ENCODE measurements around the gene GPR15LG.

GPR15LG gene

GRCh38 chr10:84195044-84195830, 21.6 kb downstream of the GPR15LG start:
- Mint-ChIP-seq H3K9me3 (ENCODE audit: low read depth) (no peaks in the 10 kb centered on the region), H3K4me3 (peak overlapping the region; percentile 69), H3K27me3 (peaks cover 7% of the 10 kb centered on the region), H3K27ac (no peak overlapping the region), H3K4me1 (ENCODE audit: low read depth) (peaks cover 22% of the 10 kb centered on the region), H3K36me3 (no peaks in the 10 kb centered on the region)

GRCh38 chr10:84196083-84196482, 22.5 kb downstream of the GPR15LG start:
- no peaks in the 10 kb centered on the region for H3K9me3 Mint-ChIP-seq (ENCODE audit: low read depth)
- H3K27ac Mint-ChIP-seq, result no peak overlapping the region
- peaks cover 13% of the 10 kb centered on the region for H3K4me1 Mint-ChIP-seq (ENCODE audit: low read depth)
- no peak overlapping the region for H3K4me3 Mint-ChIP-seq
- peaks cover 7% of the 10 kb centered on the region for H3K27me3 Mint-ChIP-seq
- H3K36me3 Mint-ChIP-seq, result no peaks in the 10 kb centered on the region

- H3K27me3 Mint-ChIP-seq, result peaks cover 7% of the 10 kb centered on the region
- H3K4me3 Mint-ChIP-seq, result no peak overlapping the region
- H3K9me3 Mint-ChIP-seq (ENCODE audit: low read depth), result no peaks in the 10 kb centered on the region
- no peaks in the 10 kb centered on the region for H3K36me3 Mint-ChIP-seq
- peaks cover 8% of the 10 kb centered on the region for H3K4me1 Mint-ChIP-seq (ENCODE audit: low read depth)
- no peak overlapping the region for H3K27ac Mint-ChIP-seq
These were observed 23.3 kb downstream of the GPR15LG start for GRCh38 chr10:84196941-84197340.

GRCh38 chr10:84197643-84198042, 24.0 kb downstream of the GPR15LG start:
- Mint-ChIP-seq H3K4me1 (ENCODE audit: low read depth) (peaks cover 6% of the 10 kb centered on the region), H3K27me3 (peaks cover 7% of the 10 kb centered on the region), H3K4me3 (no peak overlapping the region), H3K36me3 (no peaks in the 10 kb centered on the region), H3K27ac (no peak overlapping the region), H3K9me3 (ENCODE audit: low read depth) (no peaks in the 10 kb centered on the region)

- Mint-ChIP-seq H3K4me1 (ENCODE audit: low read depth) (peaks cover 6% of the 10 kb centered on the region), H3K36me3 (no peaks in the 10 kb centered on the region), H3K27ac (no peak overlapping the region), H3K9me3 (ENCODE audit: low read depth) (no peaks in the 10 kb centered on the region), H3K4me3 (no peak overlapping the region), H3K27me3 (peaks cover 7% of the 10 kb centered on the region)
These were observed 24.8 kb downstream of the GPR15LG start for GRCh38 chr10:84198206-84198915.

- Mint-ChIP-seq H3K9me3 (ENCODE audit: low read depth) (no peaks in the 10 kb centered on the region), H3K27me3 (peaks cover 3% of the 10 kb centered on the region), H3K27ac (no peak overlapping the region), H3K4me1 (ENCODE audit: low read depth) (peaks cover under 1% of the 10 kb centered on the region), H3K36me3 (no peaks in the 10 kb centered on the region), H3K4me3 (no peak overlapping the region)
These were observed 27.1 kb downstream of the GPR15LG start for GRCh38 chr10:84200537-84201243.

- H3K27me3 Mint-ChIP-seq, result no peaks in the 10 kb centered on the region
- H3K27ac Mint-ChIP-seq, result no peak overlapping the region
- no peaks in the 10 kb centered on the region for H3K4me1 Mint-ChIP-seq (ENCODE audit: low read depth)
- no peaks in the 10 kb centered on the region for H3K36me3 Mint-ChIP-seq
- no peaks in the 10 kb centered on the region for H3K9me3 Mint-ChIP-seq (ENCODE audit: low read depth)
- no peak overlapping the region for H3K4me3 Mint-ChIP-seq
These were observed 27.6 kb downstream of the GPR15LG start for GRCh38 chr10:84201244-84201606.

- no peak overlapping the region for H3K27ac Mint-ChIP-seq
- H3K36me3 Mint-ChIP-seq, result no peaks in the 10 kb centered on the region
- H3K27me3 Mint-ChIP-seq, result peaks cover under 1% of the 10 kb centered on the region
- no peaks in the 10 kb centered on the region for H3K4me1 Mint-ChIP-seq (ENCODE audit: low read depth)
- no peaks in the 10 kb centered on the region for H3K9me3 Mint-ChIP-seq (ENCODE audit: low read depth)
- H3K4me3 Mint-ChIP-seq, result no peak overlapping the region
These were observed 28.1 kb downstream of the GPR15LG start for GRCh38 chr10:84201682-84202081.

- H3K27me3 Mint-ChIP-seq, result peaks cover 4% of the 10 kb centered on the region
- no peak overlapping the region for H3K4me3 Mint-ChIP-seq
- H3K9me3 Mint-ChIP-seq (ENCODE audit: low read depth), result no peaks in the 10 kb centered on the region
- no peak overlapping the region for H3K27ac Mint-ChIP-seq
- H3K4me1 Mint-ChIP-seq (ENCODE audit: low read depth), result no peaks in the 10 kb centered on the region
- no peaks in the 10 kb centered on the region for H3K36me3 Mint-ChIP-seq
These were observed 28.7 kb downstream of the GPR15LG start for GRCh38 chr10:84202349-84202748.

GRCh38 chr10:84204122-84204521, 30.5 kb downstream of the GPR15LG start:
- Mint-ChIP-seq H3K4me1 (ENCODE audit: low read depth) (no peaks in the 10 kb centered on the region), H3K27me3 (peaks cover 5% of the 10 kb centered on the region), H3K27ac (no peak overlapping the region), H3K4me3 (no peak overlapping the region), H3K36me3 (no peaks in the 10 kb centered on the region), H3K9me3 (ENCODE audit: low read depth) (no peaks in the 10 kb centered on the region)

- Mint-ChIP-seq H3K9me3 (ENCODE audit: low read depth) (no peaks in the 10 kb centered on the region), H3K27ac (no peak overlapping the region), H3K36me3 (no peaks in the 10 kb centered on the region), H3K4me1 (ENCODE audit: low read depth) (no peaks in the 10 kb centered on the region), H3K4me3 (no peak overlapping the region), H3K27me3 (peaks cover 5% of the 10 kb centered on the region)
These were observed 31.0 kb downstream of the GPR15LG start for GRCh38 chr10:84204610-84205009.

- no peaks in the 10 kb centered on the region for H3K9me3 Mint-ChIP-seq (ENCODE audit: low read depth)
- H3K36me3 Mint-ChIP-seq, result no peaks in the 10 kb centered on the region
- H3K27me3 Mint-ChIP-seq, result peaks cover 5% of the 10 kb centered on the region
- H3K27ac Mint-ChIP-seq, result no peak overlapping the region
- H3K4me1 Mint-ChIP-seq (ENCODE audit: low read depth), result no peaks in the 10 kb centered on the region
- no peak overlapping the region for H3K4me3 Mint-ChIP-seq
These were observed 31.6 kb downstream of the GPR15LG start for GRCh38 chr10:84205049-84205852.

- Mint-ChIP-seq H3K36me3 (no peaks in the 10 kb centered on the region), H3K4me3 (no peak overlapping the region), H3K27ac (no peak overlapping the region), H3K27me3 (peaks cover 5% of the 10 kb centered on the region), H3K4me1 (ENCODE audit: low read depth) (no peaks in the 10 kb centered on the region), H3K9me3 (ENCODE audit: low read depth) (no peaks in the 10 kb centered on the region)
These were observed 32.4 kb downstream of the GPR15LG start for GRCh38 chr10:84205853-84206525.

- Mint-ChIP-seq H3K36me3 (no peaks in the 10 kb centered on the region), H3K4me1 (ENCODE audit: low read depth) (no peaks in the 10 kb centered on the region), H3K27ac (no peak overlapping the region), H3K9me3 (ENCODE audit: low read depth) (no peaks in the 10 kb centered on the region), H3K4me3 (no peak overlapping the region), H3K27me3 (peaks cover 5% of the 10 kb centered on the region)
These were observed 34.4 kb downstream of the GPR15LG start for GRCh38 chr10:84208023-84208422.

Data from activated naive CD8-positive, alpha-beta T cell (primary cell).